Kidney epithelial cell (primary cell): ENCODE data around the gene DDX52. TPM values are rescaled to one million over a fixed set of nuclear protein-coding genes. Genes with fewer than 3 reads are reported as not detected.
A peak's percentile ranks its signal among the peaks of the same experiment; 100 is the strongest.

Experiments
- DNase-seq: peaks from one replicate; pipeline ENCODE4 v3.0.0-alpha.2; 2010; ENCODE audit warnings: low read depth
- H3K27me3 ChIP-seq: 2 replicates; pipeline ENCODE4 v1.6.0; 2011; ENCODE audit warnings: low read length; ENCODE audit not compliant: control insufficient read depth, insufficient read depth
- H3K36me3 ChIP-seq: 2 replicates; pipeline ENCODE4 v1.5.1; 2011; ENCODE audit warnings: low read length; ENCODE audit not compliant: control insufficient read depth, insufficient read depth
- H3K4me3 ChIP-seq: 2 replicates; pipeline ENCODE4 v1.5.1; 2011; ENCODE audit warnings: low read depth, mild to moderate bottlenecking, control low read depth, low read length
- total RNA-seq: library from RNA; depleted of rRNA; stranded (reverse); fragments of >200 nt; gene quantifications from 2 replicates; pipeline ENCODE4 v1.2.3, GENCODE V29; 2015
- TF ChIP-seq, protein P1 (sequence below): IDR thresholded peaks from 2 replicates; pipeline ENCODE4 v1.5.1; 2011; ENCODE audit warnings: mild to moderate bottlenecking, moderate library complexity, low read length, control low read depth, inconsistent platforms; ENCODE audit not compliant: insufficient read depth, poor library complexity, severe bottlenecking

The DDX52 gene
- total RNA-seq, 1 donor from 2014 or later = 35.6 TPM

DNA sequence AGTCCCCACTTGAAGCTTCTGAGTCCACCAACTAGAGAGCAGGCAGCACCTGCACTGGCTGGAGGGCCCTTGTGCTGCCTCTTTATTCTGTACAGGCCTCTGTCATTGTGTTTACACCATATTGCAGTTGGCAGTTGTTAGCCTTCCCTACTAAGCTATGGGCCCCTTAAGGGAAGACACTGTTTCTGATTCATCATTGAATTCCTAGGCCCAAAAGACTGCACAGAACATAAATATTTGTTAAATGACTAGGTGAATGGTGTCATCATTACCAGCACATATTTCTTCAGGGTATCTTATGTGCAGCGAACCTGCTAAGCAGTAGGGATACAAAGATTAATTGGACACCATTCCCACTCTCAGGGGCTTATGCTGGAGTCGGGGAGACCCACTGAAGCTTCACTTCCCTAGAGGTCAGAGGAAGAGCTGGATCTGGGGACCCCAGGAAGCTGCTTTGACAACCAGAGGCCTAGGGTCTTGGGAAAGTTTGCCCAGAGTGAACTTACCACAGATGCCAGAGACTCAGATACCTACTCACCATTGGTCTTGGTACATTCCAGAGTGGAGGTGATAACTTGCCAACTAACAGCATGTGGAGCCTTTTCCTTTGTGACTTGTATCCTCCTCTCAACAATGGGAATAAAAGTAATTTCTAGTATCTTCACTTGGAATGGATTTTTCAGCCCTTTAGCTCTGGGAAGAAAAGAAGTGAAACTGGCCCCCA lies 28.7 kb upstream of the DDX52 start:
- peak; percentile 74 for DNase-seq
- Histone ChIP-seq H3K36me3 (no peaks in the 10 kb centered on the region), H3K27me3 (no peaks in the 10 kb centered on the region), H3K4me3 (no peak overlapping the region)
- TF ChIP-seq, protein P1, sequence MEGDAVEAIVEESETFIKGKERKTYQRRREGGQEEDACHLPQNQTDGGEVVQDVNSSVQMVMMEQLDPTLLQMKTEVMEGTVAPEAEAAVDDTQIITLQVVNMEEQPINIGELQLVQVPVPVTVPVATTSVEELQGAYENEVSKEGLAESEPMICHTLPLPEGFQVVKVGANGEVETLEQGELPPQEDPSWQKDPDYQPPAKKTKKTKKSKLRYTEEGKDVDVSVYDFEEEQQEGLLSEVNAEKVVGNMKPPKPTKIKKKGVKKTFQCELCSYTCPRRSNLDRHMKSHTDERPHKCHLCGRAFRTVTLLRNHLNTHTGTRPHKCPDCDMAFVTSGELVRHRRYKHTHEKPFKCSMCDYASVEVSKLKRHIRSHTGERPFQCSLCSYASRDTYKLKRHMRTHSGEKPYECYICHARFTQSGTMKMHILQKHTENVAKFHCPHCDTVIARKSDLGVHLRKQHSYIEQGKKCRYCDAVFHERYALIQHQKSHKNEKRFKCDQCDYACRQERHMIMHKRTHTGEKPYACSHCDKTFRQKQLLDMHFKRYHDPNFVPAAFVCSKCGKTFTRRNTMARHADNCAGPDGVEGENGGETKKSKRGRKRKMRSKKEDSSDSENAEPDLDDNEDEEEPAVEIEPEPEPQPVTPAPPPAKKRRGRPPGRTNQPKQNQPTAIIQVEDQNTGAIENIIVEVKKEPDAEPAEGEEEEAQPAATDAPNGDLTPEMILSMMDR = no peak

DNA sequence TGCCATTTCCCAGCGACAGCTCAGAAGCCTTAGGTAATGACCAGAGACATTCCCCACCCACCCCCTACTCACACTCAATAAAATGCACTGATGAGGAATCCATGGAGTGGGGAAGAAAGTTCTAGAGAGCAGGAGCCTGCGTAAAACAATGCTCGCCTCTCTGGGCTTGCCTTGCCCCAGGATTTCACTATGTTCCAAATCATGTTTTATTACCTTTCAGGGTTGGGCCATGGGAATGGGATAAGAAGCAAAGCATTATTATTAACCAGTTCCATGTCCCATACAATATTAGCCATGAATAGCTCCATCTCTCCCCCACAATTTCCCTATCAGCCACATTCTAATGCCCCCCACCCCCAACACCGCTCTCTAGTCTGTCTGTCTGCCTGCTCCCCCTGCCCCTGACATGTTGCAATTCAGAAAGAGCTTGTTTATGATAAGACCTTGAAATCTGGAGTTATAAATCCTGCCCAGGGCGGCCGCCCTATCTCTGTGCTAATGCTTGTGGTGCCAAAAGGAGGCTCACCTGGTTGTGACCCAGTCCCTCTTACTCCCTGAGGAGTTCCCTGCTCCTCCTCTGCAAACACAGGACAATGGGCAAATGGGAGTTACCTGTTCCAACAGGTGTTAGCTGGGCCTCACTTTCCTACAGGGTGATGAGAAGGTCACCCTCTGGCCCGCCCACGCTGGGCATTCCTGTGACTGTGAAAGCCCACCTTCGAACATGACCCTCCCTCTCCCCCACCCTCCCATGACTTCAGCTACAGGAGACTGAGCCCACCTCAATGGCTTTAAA lies 28.0 kb upstream of the DDX52 start:
- Histone ChIP-seq H3K27me3 (no peaks in the 10 kb centered on the region), H3K36me3 (no peaks in the 10 kb centered on the region), H3K4me3 (no peak overlapping the region)
- no peak for DNase-seq
- TF ChIP-seq, protein P1 = no peak

DNA sequence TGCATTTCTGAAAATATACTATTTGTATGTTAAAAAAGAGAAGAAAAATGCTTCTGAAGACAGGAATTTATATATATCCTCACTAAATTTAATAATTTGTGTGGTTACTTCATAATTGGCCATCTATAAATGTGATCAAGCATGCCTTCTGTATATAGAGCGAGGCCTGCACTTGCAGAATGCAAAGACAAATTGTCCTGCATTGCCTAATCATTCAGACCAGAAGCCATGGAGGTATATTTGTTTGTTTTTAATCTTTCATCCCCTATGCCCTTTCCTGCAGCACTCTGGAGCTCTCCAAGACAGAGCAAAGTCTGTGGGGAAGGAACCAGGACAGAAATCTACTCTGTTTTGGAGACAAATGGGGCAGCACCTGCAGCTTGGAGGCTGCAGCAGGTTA lies 23.8 kb upstream of the DDX52 start:
- DNase-seq = no peak
- no peaks in the 10 kb centered on the region for H3K36me3 ChIP-seq
- TF ChIP-seq, protein P1 = no peak
- no peaks in the 10 kb centered on the region for H3K27me3 ChIP-seq
- no peak overlapping the region for H3K4me3 ChIP-seq

DNA sequence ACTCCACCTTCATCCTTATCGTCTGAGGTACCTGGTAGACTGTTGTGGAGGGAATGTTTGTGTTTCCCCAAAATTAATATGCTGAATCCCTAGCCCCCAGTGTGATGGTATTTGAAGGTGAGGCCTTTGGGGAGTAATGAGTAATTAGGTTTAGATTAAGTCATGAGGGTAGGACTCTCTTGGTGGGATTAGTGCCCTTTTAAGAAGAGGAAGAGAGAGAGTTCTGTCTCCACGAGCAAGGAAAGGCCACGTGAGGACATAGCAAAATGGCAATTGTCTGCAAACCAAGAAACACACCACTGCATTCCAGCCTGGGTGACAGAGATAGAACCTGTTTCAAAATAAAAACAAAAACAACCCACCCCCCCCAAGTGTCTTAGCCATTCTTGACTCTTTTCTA lies 21.0 kb upstream of the DDX52 start:
- H3K36me3 ChIP-seq = no peaks in the 10 kb centered on the region
- no peaks in the 10 kb centered on the region for H3K27me3 ChIP-seq
- TF ChIP-seq, protein P1 = no peak
- H3K4me3 ChIP-seq = no peak overlapping the region
- DNase-seq = no peak

DNA sequence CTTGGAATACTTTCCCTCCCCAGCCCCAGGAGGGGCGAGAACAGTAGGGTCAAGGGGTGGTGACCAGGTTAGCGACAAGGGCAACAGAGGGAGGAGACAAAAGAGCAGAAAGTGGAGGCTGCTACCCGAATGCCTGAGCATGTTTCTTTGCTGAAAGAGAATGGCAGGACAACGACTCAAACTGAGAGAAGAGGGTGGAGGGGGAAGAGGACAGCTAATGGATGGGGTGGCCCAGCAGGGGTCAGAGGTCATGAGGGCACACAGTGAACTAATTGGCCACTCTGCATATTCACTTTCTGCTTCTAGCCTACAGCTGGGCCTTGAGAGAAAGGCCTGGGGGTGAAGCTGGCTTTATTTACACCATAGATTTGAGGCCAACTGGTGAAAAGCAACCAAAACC lies 19.1 kb upstream of the DDX52 start:
- no peak for DNase-seq
- no peak overlapping the region for H3K4me3 ChIP-seq
- TF ChIP-seq, protein P1 = no peak

More for the DNA sequence above, 19.1 kb upstream of the DDX52 start:
- Histone ChIP-seq H3K36me3 (no peaks in the 10 kb centered on the region), H3K27me3 (no peaks in the 10 kb centered on the region)
